ENCODE data around the gene FKRP.

GRCh38 chr19:46716672-46717033 is 29.2 kb upstream of the FKRP start:
- TF ChIP-seq POLR2A (IDR thresholded peaks at IDR 0.05; ENCODE audit: low read depth, low read length) (no peak), POLR2AphosphoS5 (IDR thresholded peaks at IDR 0.05; ENCODE audit: low read depth, low read length) (no peak), TAF1 (IDR thresholded peaks at IDR 0.05; ENCODE audit: low read depth, low read length) (no peak)
